Heart right ventricle (tissue), 16 donors: ENCODE measurements around the gene NUP205. TPM values are rescaled to one million over a fixed set of nuclear protein-coding genes. Genes with fewer than 3 reads are reported as not detected.

Experiments
- ATAC-seq, 8 donors: fragments of 200-7000 bp; cut with Tn5 transposase; one replicate each; pipeline ENCODE4 v1.9.1; 2020; ENCODE audit warnings: mild to moderate bottlenecking in 8 of 8, moderate library complexity in 8 of 8, moderate number of reproducible peaks in 1 of 8
- DNase-seq, 2 donors: peaks; one replicate each; pipeline ENCODE4 v3.0.0-alpha.2; 2020
- H3K27ac ChIP-seq, 10 donors: fragments of 200-600 bp; sonication (generic) in 2 of 10; one replicate each; pipeline versions ENCODE4 v1.5.0 to v1.8.0; 2020 to 2022; ENCODE audit warnings: mild to moderate bottlenecking in 3 of 10
- H3K27me3 ChIP-seq, 7 donors: fragments of 200-600 bp; one replicate each; pipeline ENCODE4 v1.8.0; 2021 to 2022; ENCODE audit warnings: mild to moderate bottlenecking in 2 of 7
- H3K36me3 ChIP-seq, 9 donors: fragments of 200-600 bp; sonication (generic) in 1 of 9; one replicate each; pipeline versions ENCODE4 v1.5.0 to v1.8.0; 2020 to 2022; ENCODE audit warnings: mild to moderate bottlenecking in 2 of 9
- H3K4me1 ChIP-seq, 9 donors: fragments of 200-600 bp; sonication (generic) in 1 of 9; one replicate each; pipeline versions ENCODE4 v1.5.0 to v1.8.0; 2020 to 2022; ENCODE audit warnings: mild to moderate bottlenecking in 4 of 9
- H3K4me3 ChIP-seq, 10 donors: fragments of 200-600 bp; sonication (generic) in 2 of 10; one replicate each; pipeline versions ENCODE4 v1.5.0 to v1.8.0; 2020 to 2022; ENCODE audit warnings: mild to moderate bottlenecking in 7 of 10, moderate library complexity in 2 of 10
- H3K9me3 ChIP-seq, 11 donors: fragments of 200-600 bp in 10 of 11; sonication (generic) in 2 of 11; one replicate each; pipeline versions ENCODE4 v1.5.0 to v1.8.0; 2013 to 2022; ENCODE audit warnings: mild to moderate bottlenecking in 2 of 11, control low read depth in 1 of 11, moderate library complexity in 1 of 11
- WGBS, 2 donors: extraction: QIAGEN DNeasy Blood & Tissue Kit; methylation state at CpG; one replicate each; pipeline ENCODE4 v1.1.7; 2013; ENCODE audit warnings: inconsistent platforms in 1 of 2; 5-methylcytosine and 5-hydroxymethylcytosine counted together
- intact Hi-C, 10 donors: fragments of 100-400 bp; cut with DNase I; formaldehyde crosslinking; loops; one replicate each; pipeline versions ENCODE4 v1.11.1 to v1.14.2; 2022
- polyA plus RNA-seq, 2 donors: library from polyadenylated mRNA; stranded (reverse); fragments of 200-250 nt; gene quantifications; one replicate each; pipeline ENCODE4 v1.2.3, GENCODE V29; 2013
- total RNA-seq, 10 donors: library from RNA; stranded (reverse); fragmentation: NEBNext Ultra II Directional in 3 of 10; extraction: Animal tissue kit (Norgen Biotek cat#: 25700) in 3 of 10; gene quantifications; one replicate each; pipeline versions ENCODE4 v1.2.1 to v1.2.4, GENCODE V29; 2021 to 2023
- TF ChIP-seq, protein P1 (sequence below), 9 donors: fragments of 200-600 bp; sonication (generic) in 2 of 9; IDR thresholded peaks; one replicate each; pipeline versions ENCODE4 v1.5.0 to v1.8.0; 2021 to 2022; ENCODE audit warnings: antibody characterized with exemption in 9 of 9, mild to moderate bottlenecking in 5 of 9, moderate library complexity in 1 of 9
- donor health status: Arrhythmogenic right ventricular cardiomyopathy.
- donor health status: ischemic (EF 13 %, LVEDD 7.1; RV severe dilation, severe dysfunction).
- donor health status: healthy with polysubstance abuse.
- donor health status: DM: no; HTN: yes; CAD: no.
- donor health status: DM: no; HTN: no; CAD: no.
- donor health status: ischemic (EF 25% LVEDD 6.9; RV normal size, moderate dysfunction).
- donor health status: ischemic (EF 25% LVEDD 5.7; RV mildly dilated, moderate dysfunction).
- donor health status: healthy.
- donor health status: DM: yes; HTN: yes; CAD: no.
- donor health status: Ischemic cardiomyopathy.
- donor health status: ischemic (EF 35%, LVEDD 5.7; RV mildly dilated, moderate dysfunction).
- donor health status: nonischemic (EF 11% LVEDD 7.7; RV severe dilation, severe dysfunction).
- donor health status: DM: yes; HTN: yes; CAD: no.
- donor health status: PGD.
- donor health status: ischemic (EF 29% LVEDD 5.4; RV normal size, mild dysfunction).
- donor health status: nonischemic (EF 23%, LVEDD 6.1; RV moderate dilation, normal function).

Gene NUP205
- total and polyA plus RNA-seq, 12 donors: 11.6 to 23.6 (median 14.1) TPM

DNA sequence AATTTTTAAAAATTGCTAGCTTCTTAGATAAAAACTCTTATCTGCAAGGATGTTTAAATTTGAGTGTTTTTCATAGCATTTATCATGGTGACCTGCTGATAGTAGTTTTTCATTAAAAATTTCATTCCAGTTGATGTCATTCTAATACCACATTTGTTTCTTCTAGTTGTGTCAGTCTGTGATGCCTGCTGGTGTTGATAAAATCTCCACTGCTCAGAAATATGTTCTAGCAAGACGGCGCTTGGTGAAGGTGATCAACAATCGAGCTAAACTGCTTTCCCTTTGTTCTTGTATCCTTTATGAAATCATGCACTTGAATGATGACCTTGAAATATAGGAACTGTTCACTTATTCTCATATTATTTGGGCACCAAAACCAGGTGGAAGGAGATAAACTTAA, 87.0 kb downstream of the NUP205 start:
- intact Hi-C loops: loop anchor here in 9 of 10 donors (2.0 to 10.0 kb wide), 6 partner anchors 130 to 370 kb away; partner anchors contain the start of gene CNOT4 (in 1 of the 9)
- Histone ChIP-seq H3K9me3 (no peaks in the 10 kb centered on the region), H3K36me3 (peaks cover 0 to 99% (median 12%) of the 10 kb centered on the region in 9 donors), H3K4me3 (no peak overlapping the region), H3K4me1 (no peaks in the 10 kb centered on the region), H3K27ac (no peak overlapping the region), H3K27me3 (no peaks in the 10 kb centered on the region)
- DNase-seq (no peak), ATAC-seq (no peak)
- TF ChIP-seq, protein P1, sequence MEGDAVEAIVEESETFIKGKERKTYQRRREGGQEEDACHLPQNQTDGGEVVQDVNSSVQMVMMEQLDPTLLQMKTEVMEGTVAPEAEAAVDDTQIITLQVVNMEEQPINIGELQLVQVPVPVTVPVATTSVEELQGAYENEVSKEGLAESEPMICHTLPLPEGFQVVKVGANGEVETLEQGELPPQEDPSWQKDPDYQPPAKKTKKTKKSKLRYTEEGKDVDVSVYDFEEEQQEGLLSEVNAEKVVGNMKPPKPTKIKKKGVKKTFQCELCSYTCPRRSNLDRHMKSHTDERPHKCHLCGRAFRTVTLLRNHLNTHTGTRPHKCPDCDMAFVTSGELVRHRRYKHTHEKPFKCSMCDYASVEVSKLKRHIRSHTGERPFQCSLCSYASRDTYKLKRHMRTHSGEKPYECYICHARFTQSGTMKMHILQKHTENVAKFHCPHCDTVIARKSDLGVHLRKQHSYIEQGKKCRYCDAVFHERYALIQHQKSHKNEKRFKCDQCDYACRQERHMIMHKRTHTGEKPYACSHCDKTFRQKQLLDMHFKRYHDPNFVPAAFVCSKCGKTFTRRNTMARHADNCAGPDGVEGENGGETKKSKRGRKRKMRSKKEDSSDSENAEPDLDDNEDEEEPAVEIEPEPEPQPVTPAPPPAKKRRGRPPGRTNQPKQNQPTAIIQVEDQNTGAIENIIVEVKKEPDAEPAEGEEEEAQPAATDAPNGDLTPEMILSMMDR (IDR thresholded peaks at IDR 0.05): no peak
- 76 to 83% methylated on average over 3 of the region's 3 CpGs for WGBS, 2 donors

DNA sequence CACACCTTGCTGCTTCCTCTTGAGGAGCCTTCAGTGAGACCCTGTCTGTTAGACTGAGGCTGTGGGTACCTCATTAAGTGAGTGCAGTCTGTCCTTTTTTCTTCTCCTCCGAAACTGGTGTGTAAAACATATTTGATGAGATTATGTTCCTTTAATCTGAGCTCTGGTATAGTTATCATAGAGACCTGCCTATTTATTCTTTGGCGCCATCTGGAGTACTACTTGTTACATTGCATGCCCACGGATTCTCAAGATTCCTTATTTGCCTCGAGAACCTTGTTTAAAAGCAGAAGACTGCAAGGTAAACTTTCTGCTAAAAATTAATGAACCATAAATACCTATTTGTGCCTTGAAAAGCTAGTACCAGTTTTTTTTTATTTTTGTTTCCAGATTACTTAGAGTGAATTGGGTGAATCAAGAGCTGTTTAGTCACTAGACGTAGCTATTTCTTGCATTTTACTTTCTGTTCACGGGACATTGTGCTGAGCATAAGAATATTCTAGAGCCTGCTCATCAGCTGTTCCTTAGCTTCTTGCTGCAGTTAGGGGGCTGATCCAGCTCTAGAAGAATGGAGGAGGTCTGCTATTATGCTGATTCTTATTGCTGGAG, 87.7 kb downstream of the NUP205 start:
- Histone ChIP-seq H3K9me3 (no peaks in the 10 kb centered on the region), H3K27me3 (no peaks in the 10 kb centered on the region), H3K4me3 (no peak overlapping the region), H3K36me3 (peaks cover 0 to 94% (median 10%) of the 10 kb centered on the region in 9 donors), H3K4me1 (no peaks in the 10 kb centered on the region), H3K27ac (no peak overlapping the region)
- ATAC-seq: peak in 6 of 8 donors; percentile 42 to 70 (median 46)
- intact Hi-C loops: loop anchor here in 7 of 10 donors (2.0 to 10.0 kb wide), 5 partner anchors 131 to 371 kb away; partner anchors contain the start of gene CNOT4 (in 1 of the 7)
- WGBS, 2 donors: 44 to 47% methylated on average over 6 of the region's 6 CpGs
- TF ChIP-seq, protein P1 (IDR thresholded peaks at IDR 0.05): peak; percentile 43 to 76 (median 72)
- peak in 1 of 2 donors; percentile 28 for DNase-seq

DNA sequence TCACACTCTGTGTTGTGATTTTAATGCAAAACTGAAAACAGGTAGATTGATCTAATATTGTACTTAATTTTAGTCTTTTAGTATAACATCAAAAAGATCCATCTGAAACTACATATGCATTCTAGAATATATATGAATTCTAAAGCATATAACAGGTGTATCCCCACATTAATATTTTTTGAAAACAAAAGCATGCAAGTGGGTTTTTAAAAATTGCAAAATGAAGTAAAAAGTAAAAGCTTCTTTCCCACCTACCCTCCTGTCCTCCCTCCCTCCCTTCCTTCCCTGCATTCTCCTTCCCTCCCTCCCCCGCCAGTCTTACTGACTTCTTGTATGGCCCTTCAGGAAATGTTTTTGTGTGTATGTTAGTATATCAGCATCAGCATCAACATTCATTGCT, 90.0 kb downstream of the NUP205 start:
- Histone ChIP-seq H3K9me3 (no peaks in the 10 kb centered on the region), H3K27me3 (no peaks in the 10 kb centered on the region), H3K4me1 (no peaks in the 10 kb centered on the region), H3K36me3 (peaks cover 0 to 72% (median 3%) of the 10 kb centered on the region in 9 donors), H3K4me3 (no peak overlapping the region), H3K27ac (no peak overlapping the region)
- WGBS, 2 donors: 68 to 83% methylated on average over 1 of the region's 1 CpG
- TF ChIP-seq, protein P1 (IDR thresholded peaks at IDR 0.05): no peak
- no peak for ATAC-seq
- no peak for DNase-seq
- intact Hi-C loops: loop anchor here in 6 of 10 donors (5.0 to 10.0 kb wide), 4 partner anchors 133 to 373 kb away; partner anchors contain the start of gene CNOT4 (in 1 of the 6)

DNA sequence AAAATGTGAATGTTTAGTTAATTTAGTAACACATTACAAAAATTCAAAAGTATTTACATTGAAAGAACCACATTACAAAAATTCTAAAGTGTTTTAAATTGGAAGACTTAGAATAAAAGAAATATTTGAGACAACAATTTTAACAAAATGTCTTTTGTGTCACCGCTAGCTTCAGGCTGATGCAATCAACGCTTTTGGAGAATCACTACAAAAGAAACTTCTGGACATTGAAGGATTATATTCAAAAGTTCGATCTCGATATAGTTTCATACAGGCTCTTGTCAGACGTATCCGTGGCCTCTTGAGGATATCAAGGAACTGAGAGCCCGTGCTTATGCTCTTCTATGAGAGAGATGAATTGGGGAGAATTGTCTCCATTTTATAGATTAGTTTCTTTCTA, 90.5 kb downstream of the NUP205 start:
- Histone ChIP-seq H3K4me1 (no peaks in the 10 kb centered on the region), H3K36me3 (peaks cover 0 to 67% (median 3%) of the 10 kb centered on the region in 9 donors), H3K9me3 (no peaks in the 10 kb centered on the region), H3K27ac (no peak overlapping the region), H3K27me3 (no peaks in the 10 kb centered on the region), H3K4me3 (no peak overlapping the region)
- TF ChIP-seq, protein P1 (IDR thresholded peaks at IDR 0.05): no peak
- ATAC-seq: no peak
- intact Hi-C loops: loop anchor here in 6 of 10 donors (5.0 to 10.0 kb wide), 4 partner anchors 133 to 373 kb away; partner anchors contain the start of gene CNOT4 (in 1 of the 6)
- 81 to 84% methylated on average over 7 of the region's 7 CpGs for WGBS, 2 donors
- no peak for DNase-seq
